HepG2 (cell line): Measurements from ENCODE around the gene FAM83C. TPM values are rescaled to one million over a fixed set of nuclear protein-coding genes. Genes with fewer than 3 reads are reported as not detected.

Experiments used
- FUBP1 ChIP-seq: sonication (generic); formaldehyde crosslinking; IDR thresholded peaks from 2 replicates; pipeline ENCODE4 v1.5.1; 2020; ENCODE audit warnings: missing genetic modification reagents, mild to moderate bottlenecking, borderline replicate concordance
- HMG20A ChIP-seq: IDR thresholded peaks from 2 replicates; pipeline ENCODE4 v1.6.1; 2016; ENCODE audit warnings: borderline replicate concordance
- KMT2B ChIP-seq: IDR thresholded peaks from 2 replicates; pipeline ENCODE4 v1.6.1; 2016; ENCODE audit warnings: missing genetic modification reagents, missing compliant biosample characterization
- MEF2D ChIP-seq: sonication (generic); formaldehyde crosslinking; IDR thresholded peaks from 2 replicates; pipeline ENCODE4 v1.5.1; 2020; ENCODE audit warnings: mild to moderate bottlenecking, missing genetic modification reagents
- MIER2 ChIP-seq: IDR thresholded peaks from 2 replicates; pipeline ENCODE4 v1.6.1; 2016; ENCODE audit warnings: missing biosample characterization, missing genetic modification reagents
- SOX13 ChIP-seq, 3 experiments: fragments of 450-650 bp in 1 of 3; sonication (generic) in 1 of 3; formaldehyde crosslinking in 1 of 3; IDR thresholded peaks in 2 of 3; conservative IDR thresholded peaks in 1 of 3; 2 replicates each; pipeline versions ENCODE4 v1.5.0 to v1.6.1; 2016 to 2020; ENCODE audit warnings: antibody characterized with exemption in 1 of 3, mild to moderate bottlenecking in 1 of 3, missing compliant biosample characterization in 1 of 3, missing genetic modification reagents in 1 of 3, moderate library complexity in 1 of 3
- SOX6 ChIP-seq, 2 experiments: fragments of 450-650 bp in 1 of 2; sonication (generic) in 1 of 2; formaldehyde crosslinking in 1 of 2; IDR thresholded peaks; 2 replicates each; pipeline versions ENCODE4 v1.4.0 to v1.6.1; 2017 to 2020; ENCODE audit warnings: antibody characterized with exemption in 1 of 2, mild to moderate bottlenecking in 1 of 2, missing genetic modification reagents in 1 of 2
- TSC22D2 ChIP-seq: sonication (generic); formaldehyde crosslinking; IDR thresholded peaks from 2 replicates; pipeline ENCODE4 v1.5.1; 2020; ENCODE audit warnings: missing genetic modification reagents, mild to moderate bottlenecking, borderline replicate concordance
- ZFP36L1 ChIP-seq: sonication (generic); formaldehyde crosslinking; IDR thresholded peaks from 2 replicates; pipeline ENCODE4 v1.8.0; 2022; ENCODE audit warnings: mild to moderate bottlenecking, missing genetic modification reagents, moderate library complexity
- ZNF292 ChIP-seq: sonication (generic); formaldehyde crosslinking; IDR thresholded peaks from 2 replicates; pipeline ENCODE4 v1.8.1; 2022; ENCODE audit warnings: mild to moderate bottlenecking, low read depth, missing genetic modification reagents, borderline replicate concordance
- ZNF530 ChIP-seq: sonication (generic); formaldehyde crosslinking; IDR thresholded peaks from 2 replicates; pipeline ENCODE4 v1.5.0; 2020; ENCODE audit warnings: low read depth, mild to moderate bottlenecking, missing genetic modification reagents
- ZNF609 ChIP-seq: sonication (generic); formaldehyde crosslinking; IDR thresholded peaks from 2 replicates; pipeline ENCODE4 v1.4.0; 2020; ENCODE audit warnings: mild to moderate bottlenecking, missing genetic modification reagents, borderline replicate concordance
- ZNF75D ChIP-seq: sonication (generic); formaldehyde crosslinking; IDR thresholded peaks from 2 replicates; pipeline ENCODE4 v1.8.1; 2023; ENCODE audit warnings: missing genetic modification reagents, mild to moderate bottlenecking, borderline replicate concordance
- polyA plus RNA-seq, 8 experiments: library from polyadenylated mRNA; depleted of rRNA in 3 of 8; stranded (reverse) in 7 of 8; unstranded in 1 of 8; fragments of >200 nt; fragmentation: Illumina TruSeq in 4 of 8; extraction: Trizol in 4 of 8; gene quantifications; 2 replicates each; pipeline versions ENCODE4 v1.2.1 to v1.2.3, GENCODE V29; 2011 to 2016; ENCODE audit warnings: low read depth in 4 of 8, missing spikeins in 1 of 8, mixed read lengths in 1 of 8; ENCODE audit not compliant: insufficient read depth in 1 of 8
- total RNA-seq, 5 experiments: library from RNA; depleted of rRNA; stranded (reverse); fragments of >200 nt; fragmentation: Illumina TruSeq; extraction: Trizol; gene quantifications; 2 replicates each; pipeline ENCODE4 v1.2.3, GENCODE V29; 2016; ENCODE audit warnings: low read depth in 1 of 5
- TF ChIP-seq, protein P1 (sequence below): sonication (generic); formaldehyde crosslinking; IDR thresholded peaks from 2 replicates; pipeline ENCODE4 v1.4.0; 2020; ENCODE audit warnings: mild to moderate bottlenecking, missing genetic modification reagents

FAM83C gene
- total and polyA plus RNA-seq, 2 of the 13 experiments (the other 11 are each of a cell fraction or from before 2014, with no cell fraction given), result 0.04 TPM; not detected in 1

DNA sequence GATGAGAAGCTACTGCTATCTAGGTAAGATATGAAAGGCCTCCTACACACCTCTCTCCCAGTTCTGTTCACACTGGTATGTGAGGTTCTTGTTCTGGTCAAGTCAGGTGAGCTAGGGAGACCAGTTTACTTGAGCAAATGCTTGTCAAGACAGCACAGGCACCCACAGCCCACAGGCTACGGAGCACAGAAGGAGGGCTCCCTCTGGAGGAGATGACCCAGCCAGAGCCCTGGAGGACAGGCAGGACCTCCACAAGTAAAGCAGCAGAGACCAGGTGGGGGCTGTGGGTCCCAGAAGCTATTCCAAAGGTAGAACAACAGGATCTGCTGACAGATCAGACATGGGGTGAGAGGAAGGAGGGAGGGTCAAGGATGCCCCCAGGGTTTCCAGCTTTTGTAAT is 27.5 kb downstream of the FAM83C start (continued):
- TF ChIP-seq MEF2D, result 0 out of 2 replicates have a peak, but pooled peaks have one; percentile 40
- TF ChIP-seq TSC22D2, result no peak
- peak; percentile 54; the same call in 1 of the 2 replicates for TF ChIP-seq ZNF292
- no peak for TF ChIP-seq MIER2 (CRISPR knock-in tag)
- no peak for TF ChIP-seq ZFP36L1 (CRISPR knock-in tag)
- no peak for TF ChIP-seq HMG20A (CRISPR knock-in tag)
- TF ChIP-seq, protein P1, sequence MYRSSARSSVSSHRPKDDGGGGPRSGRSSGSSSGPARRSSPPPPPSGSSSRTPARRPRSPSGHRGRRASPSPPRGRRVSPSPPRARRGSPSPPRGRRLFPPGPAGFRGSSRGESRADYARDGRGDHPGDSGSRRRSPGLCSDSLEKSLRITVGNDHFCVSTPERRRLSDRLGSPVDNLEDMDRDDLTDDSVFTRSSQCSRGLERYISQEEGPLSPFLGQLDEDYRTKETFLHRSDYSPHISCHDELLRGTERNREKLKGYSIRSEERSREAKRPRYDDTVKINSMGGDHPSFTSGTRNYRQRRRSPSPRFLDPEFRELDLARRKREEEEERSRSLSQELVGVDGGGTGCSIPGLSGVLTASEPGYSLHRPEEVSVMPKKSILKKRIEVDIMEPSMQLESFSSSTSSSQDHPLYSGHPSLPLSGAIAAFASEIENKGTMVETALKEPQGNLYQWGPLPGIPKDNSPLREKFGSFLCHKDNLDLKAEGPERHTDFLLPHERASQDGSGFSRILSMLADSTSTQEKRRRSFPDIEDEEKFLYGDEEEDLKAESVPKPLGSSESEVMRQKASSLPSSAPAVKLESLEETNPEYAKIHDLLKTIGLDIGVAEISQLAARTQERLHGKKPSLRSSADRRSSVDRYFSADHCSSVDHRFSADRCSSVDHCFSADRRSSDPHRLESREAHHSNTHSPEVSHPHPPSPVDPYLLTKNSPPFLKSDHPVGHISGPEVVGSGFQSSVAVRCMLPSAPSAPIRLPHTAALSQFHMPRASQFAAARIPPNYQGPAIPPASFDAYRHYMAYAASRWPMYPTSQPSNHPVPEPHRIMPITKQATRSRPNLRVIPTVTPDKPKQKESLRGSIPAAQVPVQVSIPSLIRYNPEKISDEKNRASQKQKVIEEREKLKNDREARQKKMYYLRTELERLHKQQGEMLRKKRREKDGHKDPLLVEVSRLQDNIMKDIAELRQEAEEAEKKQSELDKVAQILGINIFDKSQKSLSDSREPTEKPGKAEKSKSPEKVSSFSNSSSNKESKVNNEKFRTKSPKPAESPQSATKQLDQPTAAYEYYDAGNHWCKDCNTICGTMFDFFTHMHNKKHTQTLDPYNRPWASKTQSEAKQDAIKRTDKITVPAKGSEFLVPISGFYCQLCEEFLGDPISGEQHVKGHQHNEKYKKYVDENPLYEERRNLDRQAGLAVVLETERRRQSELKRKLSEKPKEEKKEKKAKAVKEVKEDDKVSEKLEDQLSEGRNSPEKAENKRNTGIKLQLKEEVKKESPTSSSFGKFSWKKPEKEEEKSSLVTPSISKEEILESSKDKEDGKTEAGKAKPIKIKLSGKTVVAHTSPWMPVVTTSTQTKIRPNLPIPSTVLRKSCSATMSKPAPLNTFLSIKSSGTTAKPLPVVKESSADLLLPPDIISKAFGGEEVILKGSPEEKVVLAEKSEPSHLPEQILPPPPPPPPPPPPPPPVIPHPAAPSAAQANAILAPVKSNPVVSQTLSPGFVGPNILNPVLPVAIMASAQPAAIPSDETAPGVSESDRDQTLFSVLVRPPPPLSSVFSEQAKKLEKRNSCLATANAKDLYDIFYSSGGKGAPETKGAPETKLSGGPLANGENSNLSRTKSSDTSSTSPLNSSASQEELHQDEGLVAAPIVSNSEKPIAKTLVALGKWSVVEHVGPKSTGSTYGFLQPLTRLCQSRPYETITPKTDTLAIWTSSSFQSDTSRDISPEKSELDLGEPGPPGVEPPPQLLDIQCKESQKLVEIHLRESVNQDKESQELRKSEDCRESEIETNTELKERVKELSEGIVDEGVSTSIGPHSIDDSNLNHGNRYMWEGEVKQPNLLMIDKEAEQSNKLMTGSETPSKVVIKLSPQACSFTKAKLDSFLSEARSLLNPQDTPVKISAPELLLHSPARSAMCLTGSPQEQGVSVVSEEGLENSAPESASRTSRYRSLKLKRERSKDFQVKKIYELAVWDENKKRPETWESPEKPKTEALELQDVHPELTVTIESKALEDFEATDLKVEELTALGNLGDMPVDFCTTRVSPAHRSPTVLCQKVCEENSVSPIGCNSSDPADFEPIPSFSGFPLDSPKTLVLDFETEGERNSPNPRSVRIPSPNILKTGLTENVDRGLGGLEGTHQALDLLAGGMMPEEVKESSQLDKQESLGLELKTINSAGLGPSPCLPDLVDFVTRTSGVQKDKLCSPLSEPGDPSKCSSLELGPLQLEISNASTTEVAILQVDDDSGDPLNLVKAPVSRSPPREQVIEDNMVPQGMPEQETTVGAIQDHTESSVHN, result 0 out of 2 replicates have a peak, but pooled peaks have one; percentile 48
- TF ChIP-seq KMT2B, result no peak
- no peak for TF ChIP-seq ZNF530 (CRISPR knock-in tag)
- no peak for TF ChIP-seq ZNF75D (CRISPR knock-in tag)
- no peak for TF ChIP-seq SOX13 (IDR thresholded peaks at IDR 0.05)
- no peak for TF ChIP-seq SOX13 (CRISPR knock-in tag; conservative IDR thresholded peaks at IDR 0.05 in 1 of 2, IDR thresholded peaks at IDR 0.05 in 1 of 2)
- no peak for TF ChIP-seq SOX6 (IDR thresholded peaks at IDR 0.05)
- TF ChIP-seq SOX6 (CRISPR knock-in tag; IDR thresholded peaks at IDR 0.05), result no peak
- no peak for TF ChIP-seq ZNF609 (CRISPR knock-in tag)
- no peak for TF ChIP-seq FUBP1 (CRISPR knock-in tag)
